NCI-H1930 (cell line): Measurements from ENCODE around the gene FOXP1.

Experiments
- DNase-seq, 2 experiments: peaks; one replicate each; lab custom pipeline; 2025; lab: John Stamatoyannopoulos, UW

Gene FOXP1

DNA sequence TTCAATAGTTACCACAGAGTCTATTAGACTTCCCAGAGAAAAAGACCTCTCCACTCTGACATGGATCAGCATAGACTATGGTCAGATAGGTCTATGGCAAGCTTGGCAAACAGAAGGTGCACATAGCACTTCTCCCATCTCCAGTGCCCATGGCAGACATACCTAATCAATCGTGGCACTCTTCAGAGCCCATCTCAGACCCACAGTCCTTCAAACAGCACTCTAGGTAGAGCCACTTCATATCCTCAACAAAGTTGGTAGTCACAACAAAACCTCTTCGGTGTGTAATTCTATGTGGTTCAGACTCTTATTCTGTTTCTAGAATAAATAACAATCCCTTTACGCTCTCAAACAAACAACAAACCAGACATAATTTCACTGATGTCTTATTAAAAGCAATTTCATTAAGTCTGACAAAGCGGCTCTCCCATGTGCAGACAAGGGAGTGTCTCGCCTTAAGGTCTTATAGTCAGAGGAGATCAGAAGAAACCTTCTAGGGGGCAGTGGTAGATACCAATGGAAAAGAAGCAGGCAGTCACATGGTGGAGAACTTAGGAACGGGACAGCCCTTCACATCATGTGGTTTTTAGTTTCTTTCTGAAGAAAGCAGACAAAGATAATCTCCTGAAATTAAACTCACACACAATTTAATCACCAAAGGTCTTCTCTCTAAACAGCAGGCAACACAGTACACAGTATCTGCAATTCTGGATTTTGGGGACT, 483.4 kb downstream of the FOXP1 start:
- DNase-seq, result no peak

DNA sequence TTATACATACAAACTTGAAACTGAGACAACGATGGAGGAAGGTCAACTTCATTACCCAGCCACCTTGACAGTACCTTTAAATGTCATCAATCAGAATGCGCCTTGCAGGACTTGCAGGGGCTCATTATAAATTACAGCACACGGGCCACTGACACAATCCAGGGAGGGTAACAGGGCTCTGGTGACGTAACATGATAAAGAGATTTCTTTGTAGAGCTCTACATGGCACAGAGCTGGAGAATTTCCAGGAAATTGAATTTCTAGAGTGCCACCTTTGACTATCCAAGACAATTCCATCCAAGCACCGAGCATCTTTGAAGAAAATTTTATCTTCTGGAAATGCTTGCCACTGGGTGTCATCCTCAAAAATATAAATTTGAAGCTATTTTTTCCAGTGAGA, 486.0 kb downstream of the FOXP1 start:
- DNase-seq, result no peak

DNA sequence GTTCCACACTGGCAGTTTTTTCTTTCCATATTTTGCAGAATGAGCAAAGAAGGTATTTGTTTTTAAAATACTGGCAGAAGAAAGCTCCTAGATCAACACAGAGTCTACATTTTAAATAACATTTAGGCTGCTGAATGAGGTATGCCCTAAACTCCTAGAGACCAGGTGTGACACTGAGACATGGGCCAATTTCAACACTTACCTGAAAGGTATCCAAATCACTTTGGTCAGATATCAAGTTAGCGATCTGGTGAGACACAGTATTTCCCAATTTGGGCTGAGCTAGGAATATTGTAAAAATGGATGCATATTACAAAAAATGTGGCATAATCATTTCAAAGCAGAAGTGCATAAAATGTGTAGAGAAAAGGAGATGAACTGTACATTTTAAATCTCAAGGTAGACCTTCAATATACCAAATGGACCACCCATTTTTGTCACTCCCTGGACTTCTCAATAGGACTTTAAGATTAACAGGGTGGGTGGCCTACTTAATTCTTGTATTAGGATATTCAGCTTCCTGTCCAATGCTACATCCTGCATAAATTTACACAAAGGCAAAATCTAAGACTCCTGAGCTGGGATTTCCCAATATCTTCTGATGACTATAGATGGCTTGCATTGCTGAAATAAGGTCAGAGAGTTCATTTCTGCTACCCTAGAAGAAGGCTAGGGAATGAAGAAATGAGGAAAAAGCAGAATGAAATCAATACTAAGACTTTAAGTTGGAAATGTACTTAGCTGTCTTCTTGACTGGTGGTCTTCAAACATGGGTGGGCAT, 487.8 kb downstream of the FOXP1 start:
- no peak for DNase-seq

- no peak for DNase-seq
Measured at GRCh38 chr3:71094658-71095209, 488.8 kb downstream of the FOXP1 start.

- DNase-seq, result no peak
Measured at GRCh38 chr3:71092665-71093064, 490.9 kb downstream of the FOXP1 start.

DNA sequence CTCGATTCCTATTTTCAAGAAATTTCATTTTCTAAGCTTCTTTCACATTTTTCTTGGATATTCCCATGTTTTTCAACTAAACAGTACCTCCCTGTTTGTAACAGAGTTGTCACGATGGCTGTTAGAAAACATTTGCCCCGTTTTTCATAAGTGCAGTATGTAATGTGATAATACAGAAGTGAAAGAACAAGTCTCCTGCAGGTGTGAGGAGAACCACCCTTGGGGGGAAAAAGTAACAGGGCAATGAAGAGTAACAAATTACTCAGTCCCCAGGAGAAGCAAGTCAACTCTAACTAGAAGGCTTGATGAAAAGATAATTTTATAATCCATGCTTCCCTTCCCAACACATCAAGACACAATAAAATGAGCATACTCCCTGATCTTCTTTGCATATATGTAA, 493.3 kb downstream of the FOXP1 start:
- no peak for DNase-seq

GRCh38 chr3:71089271-71089847, 494.2 kb downstream of the FOXP1 start:
- no peak for DNase-seq

- DNase-seq, result no peak
Measured at GRCh38 chr3:71088742-71089141, 494.8 kb downstream of the FOXP1 start.

DNA sequence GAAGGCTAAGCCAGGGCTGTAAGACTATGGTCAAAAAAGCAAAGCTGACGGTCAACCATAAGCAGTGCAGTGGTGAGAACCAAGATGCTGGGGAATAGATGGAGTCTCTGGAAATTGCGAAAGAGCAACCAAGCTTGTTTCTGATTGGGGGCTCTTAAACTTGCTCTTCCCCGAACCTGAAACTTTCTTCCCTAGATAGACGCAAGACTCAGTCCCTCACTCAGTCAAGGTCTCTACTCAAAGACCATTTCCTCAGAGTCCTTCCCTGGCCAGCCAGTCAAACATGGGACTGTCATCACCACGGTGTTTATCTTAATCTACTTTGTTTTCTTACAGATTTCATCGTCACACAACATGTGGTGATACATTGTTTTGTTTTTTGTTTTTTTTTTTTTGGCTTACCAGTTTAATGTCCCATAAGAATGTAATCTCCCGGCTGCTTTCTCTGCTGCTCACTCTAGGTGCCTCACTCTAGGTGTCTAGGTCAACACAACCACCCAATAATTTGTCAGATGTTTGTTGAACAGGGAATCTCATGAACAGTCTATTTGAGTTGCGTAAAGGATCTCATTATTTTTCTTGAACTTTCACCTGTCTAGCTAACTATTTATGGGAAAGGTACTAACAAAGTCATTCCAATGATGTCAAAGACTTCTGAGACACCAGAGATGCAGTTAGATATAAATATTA, 495.4 kb downstream of the FOXP1 start:
- no peak for DNase-seq

DNA sequence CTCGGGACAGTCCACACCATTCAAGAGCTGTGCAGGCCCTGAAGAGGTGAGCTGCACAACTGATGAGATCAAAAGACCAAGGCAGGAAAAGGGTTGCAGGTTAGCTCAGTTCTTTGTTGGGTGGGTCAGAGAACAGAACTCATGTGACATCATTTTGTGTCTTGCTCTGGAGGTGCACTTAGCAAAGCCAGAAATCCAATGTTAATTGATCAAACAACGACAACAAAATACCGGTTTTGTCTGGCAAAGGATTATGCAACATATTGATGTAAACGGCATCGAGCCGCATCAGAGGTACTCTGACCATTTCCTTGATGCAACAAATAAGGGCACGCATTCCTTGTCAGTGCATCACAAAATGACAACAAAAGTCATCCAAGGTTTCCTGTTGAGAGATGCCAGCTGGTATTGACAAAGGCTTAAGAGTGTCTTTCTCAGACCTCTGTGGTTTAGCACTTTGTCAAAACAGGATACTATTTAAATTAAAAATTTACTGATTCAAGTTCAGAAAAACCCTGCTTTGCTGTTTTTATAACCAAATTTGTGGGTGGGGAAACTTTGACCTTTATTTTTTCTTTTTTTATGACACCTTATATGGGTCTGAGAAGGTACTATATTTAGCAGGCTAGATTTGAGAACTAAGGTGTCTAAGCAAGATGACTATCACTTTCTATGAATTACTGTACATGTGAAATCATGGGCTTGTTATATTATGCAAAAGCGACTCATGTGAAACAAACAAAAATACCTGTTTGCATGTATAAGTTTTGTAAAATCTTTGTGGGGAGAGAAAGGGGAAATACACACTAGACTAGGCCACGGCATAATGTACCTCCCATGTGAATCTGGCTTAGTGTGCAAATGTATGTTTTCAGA, 496.1 kb downstream of the FOXP1 start:
- no peak for DNase-seq

DNA sequence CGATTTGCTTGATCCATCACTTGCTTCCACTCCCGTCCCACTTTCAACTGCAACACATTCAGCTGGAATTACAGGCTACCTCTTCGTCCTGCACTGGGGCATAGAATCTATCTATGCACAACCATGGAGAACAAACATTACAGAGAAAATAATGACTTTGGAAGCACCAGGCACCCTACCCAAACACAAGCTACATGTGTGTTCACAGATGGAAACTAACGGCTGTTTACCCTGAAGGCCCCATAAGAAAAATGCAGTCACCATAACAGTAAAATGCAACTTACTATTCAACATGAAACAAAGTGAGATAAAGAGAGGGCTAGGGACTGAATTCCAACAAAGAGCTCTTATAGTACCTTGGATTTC, 496.8 kb downstream of the FOXP1 start:
- no peak for DNase-seq

GRCh38 chr3:71083726-71084131, 499.8 kb downstream of the FOXP1 start:
- no peak for DNase-seq

GRCh38 chr3:71082833-71083232, 500.7 kb downstream of the FOXP1 start:
- DNase-seq, result no peak

DNA sequence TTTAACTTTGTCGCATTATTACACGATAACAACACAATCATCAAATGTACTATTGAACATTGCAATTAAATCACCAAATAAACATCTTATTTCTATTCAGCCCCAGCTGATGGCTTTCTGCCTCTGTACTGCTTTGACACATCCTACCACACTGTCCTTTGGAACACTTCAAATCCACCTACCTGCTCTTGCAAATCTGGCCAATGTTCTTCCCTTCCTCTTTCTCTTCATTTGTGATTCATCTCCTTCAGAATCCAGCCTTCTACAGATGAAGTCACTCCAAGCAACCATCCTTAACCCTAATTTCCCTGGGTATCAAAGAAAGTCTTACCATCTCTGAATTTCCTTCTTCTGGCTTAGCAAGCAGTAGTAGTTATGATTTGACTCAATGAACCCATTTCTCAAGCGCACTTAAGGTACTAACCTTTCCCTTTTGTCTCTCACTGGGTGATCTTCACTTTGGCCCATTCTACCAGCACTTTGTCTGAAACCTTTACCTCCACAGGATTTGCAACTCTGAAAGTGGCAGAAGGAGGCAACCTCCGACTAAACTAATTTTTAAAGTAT, 502.9 kb downstream of the FOXP1 start:
- no peak for DNase-seq

- DNase-seq, result no peak
Measured at GRCh38 chr3:71078723-71079525, 504.6 kb downstream of the FOXP1 start.

GRCh38 chr3:71078199-71078598, 505.3 kb downstream of the FOXP1 start:
- no peak for DNase-seq

- no peak for DNase-seq
Measured at GRCh38 chr3:71077070-71077469, 506.5 kb downstream of the FOXP1 start.

- no peak for DNase-seq
Measured at GRCh38 chr3:71076361-71077002, 507.0 kb downstream of the FOXP1 start.

- DNase-seq, result no peak
Measured at GRCh38 chr3:71075494-71075893, 508.0 kb downstream of the FOXP1 start.

DNA sequence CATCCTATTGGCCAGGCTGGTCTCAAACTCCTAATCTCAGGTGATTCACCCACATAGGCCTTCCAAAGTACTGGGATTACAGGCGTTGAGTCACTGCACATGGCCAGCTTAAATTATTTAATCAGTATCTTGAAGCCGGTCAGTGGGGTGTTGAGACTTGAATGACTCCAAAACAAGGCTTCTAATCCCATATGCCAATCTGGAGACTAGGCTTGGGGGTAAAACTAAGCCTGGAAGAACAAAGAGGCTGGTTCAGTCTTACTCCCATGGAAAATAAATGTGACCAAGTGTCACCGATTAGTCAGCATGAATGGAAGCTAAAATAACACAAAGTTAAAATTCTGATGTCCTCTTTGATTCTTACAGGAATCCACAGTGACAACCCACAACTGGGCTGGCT, 509.1 kb downstream of the FOXP1 start:
- no peak for DNase-seq
